ENCODE measurements around the gene KRTAP19-3. TPM values are rescaled to one million over a fixed set of nuclear protein-coding genes. Genes with fewer than 3 reads are reported as not detected.

The KRTAP19-3 gene
- total and polyA plus RNA-seq, 12 donors: not detected

DNA sequence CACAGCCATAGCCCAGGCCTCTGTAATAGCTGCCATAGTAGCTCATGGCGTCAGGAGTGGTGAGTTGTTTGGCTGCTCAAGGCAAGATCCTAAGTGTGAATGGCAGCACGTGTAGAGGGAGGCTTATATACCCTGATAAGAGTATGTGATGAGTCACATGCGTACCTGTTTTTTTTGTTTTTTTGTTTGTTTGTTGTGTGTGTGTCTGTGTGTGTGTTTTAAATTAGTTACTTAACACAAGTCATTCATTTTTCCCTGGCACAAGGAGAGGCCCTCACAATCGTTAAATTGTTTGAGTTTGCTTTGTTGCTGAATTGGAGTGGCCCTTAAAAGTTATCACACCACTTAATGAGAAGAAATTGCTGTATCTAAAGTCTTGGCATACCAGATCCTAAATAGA is 5.3 kb upstream of the KRTAP19-3 start, which contains the start of gene KRTAP19-4:
Gene KRTAP19-4, minus strand, starts transcription at position 101 of the 400 bp plus-strand sequence. Its CDS starts 55 bp downstream, at position 46.
- intact Hi-C loops (cut with DNase I): no loop called here
- no peaks in the 10 kb centered on the region for H3K4me1 ChIP-seq (replicated peaks in 1 of 2)
- H3K36me3 ChIP-seq (replicated peaks in 1 of 2): no peaks in the 10 kb centered on the region
- 58 to 72% (median 68%) methylated on average over 4 of the region's 4 CpGs for WGBS, 4 donors
- no peak for DNase-seq
- H3K27ac ChIP-seq: no peak within 1 kb of the TSS
- H3K4me3 ChIP-seq: peak within 1 kb of the TSS in 1 of 4 donors; percentile 14
- H3K27me3 ChIP-seq: no peaks in the 10 kb centered on the region
- no peak for TF ChIP-seq CTCF (IDR thresholded peaks at IDR 0.05)
- TF ChIP-seq POLR2A (IDR thresholded peaks at IDR 0.05): no peak
- H3K9me3 ChIP-seq (replicated peaks in 1 of 3): peaks cover 0 to 5% (median 0%) of the 10 kb centered on the region in 3 donors

- Histone ChIP-seq H3K36me3 (replicated peaks in 1 of 2) (no peaks in the 10 kb centered on the region), H3K27me3 (no peaks in the 10 kb centered on the region), H3K4me1 (replicated peaks in 1 of 2) (no peaks in the 10 kb centered on the region), H3K4me3 (no peak within 1 kb of the TSS), H3K9me3 (replicated peaks in 1 of 3) (no peaks in the 10 kb centered on the region), H3K27ac (no peak within 1 kb of the TSS)
- no peak for DNase-seq
- intact Hi-C loops (cut with DNase I): no loop called here
- whole genome bisulfite sequencing, 4 donors: 77 to 100% (median 88%) methylated on average over 1 to 2 of the region's 2 CpGs
- TF ChIP-seq CTCF (IDR thresholded peaks at IDR 0.05) (no peak), POLR2A (IDR thresholded peaks at IDR 0.05) (no peak)
These were observed 4.5 kb downstream of the KRTAP19-3 start, which contains the start of gene KRTAP19-2 for GRCh38 chr21:30487336-30487735. Gene KRTAP19-2, minus strand, starts transcription at chr21:30487436. Its CDS starts 88 bp downstream, at chr21:30487348.

- intact Hi-C loops (cut with DNase I): no loop called here
These were observed 5.6 kb downstream of the KRTAP19-3 start for GRCh38 chr21:30486180-30486579.

DNA sequence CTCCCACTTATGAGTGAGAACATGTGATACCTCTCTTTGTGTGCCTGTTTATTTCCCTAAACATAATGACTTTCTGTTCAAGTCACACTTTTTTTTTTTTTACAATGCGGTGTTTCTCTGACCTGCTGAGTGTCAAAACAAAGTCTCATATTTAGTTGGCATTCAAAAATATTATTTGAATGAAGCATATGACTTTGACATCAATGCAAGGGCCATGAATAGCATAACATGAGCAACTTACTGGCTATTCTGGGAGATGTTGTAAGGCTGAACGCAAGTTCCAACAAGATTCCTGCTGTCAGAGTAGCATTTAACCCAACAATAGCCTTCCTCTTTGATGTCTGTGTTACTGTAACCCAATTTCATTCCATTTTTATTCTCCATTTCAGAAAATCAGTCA is 9.7 kb downstream of the KRTAP19-3 start:
- Histone ChIP-seq H3K9me3 (replicated peaks in 1 of 3) (no peaks in the 10 kb centered on the region), H3K4me3 (no peak overlapping the region), H3K27ac (no peak overlapping the region), H3K27me3 (no peaks in the 10 kb centered on the region), H3K36me3 (replicated peaks in 1 of 2) (no peaks in the 10 kb centered on the region), H3K4me1 (replicated peaks in 1 of 2) (no peaks in the 10 kb centered on the region)
- 71 to 78% (median 72%) methylated on average over 2 of the region's 2 CpGs for WGBS, 4 donors
- no peak for TF ChIP-seq CTCF (IDR thresholded peaks at IDR 0.05)
- no peak for TF ChIP-seq POLR2A (IDR thresholded peaks at IDR 0.05)
- DNase-seq: no peak
- intact Hi-C loops (cut with DNase I): no loop called here

More at GRCh38 chr21:30486180-30486579, 5.6 kb downstream of the KRTAP19-3 start:
- H3K4me3 ChIP-seq: no peak overlapping the region
- no peak for DNase-seq
- H3K27ac ChIP-seq: no peak overlapping the region
- no peaks in the 10 kb centered on the region for H3K36me3 ChIP-seq (replicated peaks in 1 of 2)
- WGBS, 4 donors: 42 to 79% (median 74%) methylated on average over 2 of the region's 2 CpGs
- TF ChIP-seq POLR2A (IDR thresholded peaks at IDR 0.05) (no peak), CTCF (IDR thresholded peaks at IDR 0.05) (no peak)
- H3K27me3 ChIP-seq: no peaks in the 10 kb centered on the region
- H3K4me1 ChIP-seq (replicated peaks in 1 of 2): no peaks in the 10 kb centered on the region
- H3K9me3 ChIP-seq (replicated peaks in 1 of 3): no peaks in the 10 kb centered on the region

Measured in adrenal gland (tissue), 12 donors.